A673 (cell line): Measurements from ENCODE around the gene HECW1.

Experiments
- CTCF ChIP-seq: fragments of 300-800, 200-600 bp; sonication (generic); conservative IDR thresholded peaks from 2 replicates; pipeline ENCODE4 v1.5.1; 2017; ENCODE audit warnings: low read depth, mild to moderate bottlenecking, antibody characterized with exemption, low read length, moderate library complexity, mixed read lengths
- EZH2 ChIP-seq: fragments of 200-600 bp; sonication (generic); IDR thresholded peaks from 2 replicates; pipeline ENCODE4 v1.6.1; 2017; ENCODE audit warnings: borderline replicate concordance, low read depth, mild to moderate bottlenecking, mixed read lengths, antibody characterized with exemption, low read length; ENCODE audit not compliant: poor library complexity, severe bottlenecking

GRCh38 chr7:43152696-43153095 is 40.2 kb downstream of the HECW1 start:
- TF ChIP-seq CTCF = no peak
- no peak for TF ChIP-seq EZH2
